GM11168 (cell line): ENCODE measurements around the gene PFKFB4.

ENCODE experiments used
- in situ Hi-C: fragments of 300-500 bp; cut with MboI; formaldehyde crosslinking; loops from one replicate; pipeline ENCODE4 v1.12.0; 2022; ENCODE audit warnings: low sequenced_read_pairs; ENCODE audit not compliant: unreplicated experiment

PFKFB4 gene

DNA sequence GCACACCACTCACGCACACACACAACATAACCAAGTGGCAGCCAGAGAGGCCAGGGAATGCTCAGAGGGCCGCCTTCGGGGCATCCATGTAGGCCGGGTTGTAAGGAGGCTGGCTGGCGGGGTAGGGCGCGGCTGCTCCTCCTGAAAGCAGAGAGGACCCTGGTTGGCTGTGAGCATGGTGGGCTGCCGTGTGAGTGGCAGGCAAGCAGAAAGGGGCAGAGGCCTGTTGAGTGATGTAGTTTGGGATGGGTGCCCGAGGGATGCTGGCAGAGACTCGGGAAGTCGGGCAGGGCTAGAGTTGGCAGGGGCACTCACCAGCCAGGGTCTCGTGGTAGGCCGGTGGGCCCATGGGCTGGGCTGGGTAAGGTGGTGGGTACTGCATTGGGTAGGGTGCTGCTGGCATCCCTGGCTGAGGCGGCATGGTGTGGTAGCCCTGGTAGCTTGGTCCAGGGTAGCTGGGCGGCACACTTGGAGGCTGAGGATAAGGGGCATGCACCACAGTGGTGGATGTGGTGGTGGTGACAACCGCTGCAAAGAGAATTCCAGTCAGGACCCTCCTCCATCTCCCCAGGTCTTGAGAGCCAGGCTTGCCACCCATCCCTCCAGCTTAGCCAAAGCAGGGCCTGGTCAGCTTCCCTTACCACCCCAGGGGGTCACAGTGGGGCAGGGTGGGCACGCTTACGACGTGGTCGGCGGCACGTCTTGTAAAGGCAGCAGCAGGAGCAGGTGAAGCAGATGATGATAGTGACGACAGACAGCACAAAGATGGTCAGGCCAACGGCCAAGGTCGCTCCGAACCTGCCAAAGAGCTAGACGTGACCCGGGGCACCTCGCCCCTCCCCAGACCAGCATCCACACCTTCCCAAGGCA is 87.3 kb downstream of the PFKFB4 start:
- in situ Hi-C loops, result no loop called here

- in situ Hi-C loops, result no loop called here
Observed at GRCh38 chr3:48468329-48468731, 88.3 kb downstream of the PFKFB4 start.
